ENCODE results near the gene PIK3R5.
"Not testable (repeated sequence)": the region's sequence is repeated elsewhere in the genome, so short reads cannot be mapped to it uniquely, and the experiment has no call there.

Gene PIK3R5

GRCh38 chr17:8965394-8966168 is at the start of gene PIK3R5:
Gene PIK3R5 (minus strand): TSS chr17:8965707. CDS start chr17:8911494, 54,213 bp downstream.
- DNase-seq (ENCODE audit: low read depth in 1 of 2, low spot score in 1 of 2) = peak; percentile 67 to 77

- DNase-seq (ENCODE audit: low read depth in 1 of 2, low spot score in 1 of 2) = no peak
These were observed 45.5 kb upstream of the PIK3R5 start for GRCh38 chr17:9011001-9011400.

- DNase-seq (ENCODE audit: low read depth in 1 of 2, low spot score in 1 of 2) = no peak
These were observed 44.2 kb upstream of the PIK3R5 start for GRCh38 chr17:9009737-9010136.

- no peak for DNase-seq (ENCODE audit: low read depth in 1 of 2, low spot score in 1 of 2)
These were observed 43.6 kb upstream of the PIK3R5 start for GRCh38 chr17:9009096-9009495.

GRCh38 chr17:9007052-9007714 is 41.7 kb upstream of the PIK3R5 start:
- DNase-seq (ENCODE audit: low read depth in 1 of 2, low spot score in 1 of 2) = no peak

- no peak for DNase-seq (ENCODE audit: low read depth in 1 of 2, low spot score in 1 of 2)
These were observed 40.8 kb upstream of the PIK3R5 start for GRCh38 chr17:9006175-9006767.

- DNase-seq (ENCODE audit: low read depth in 1 of 2, low spot score in 1 of 2) = no peak
These were observed 39.4 kb upstream of the PIK3R5 start for GRCh38 chr17:9004961-9005285.

- DNase-seq (ENCODE audit: low read depth in 1 of 2, low spot score in 1 of 2) = no peak
These were observed 38.8 kb upstream of the PIK3R5 start for GRCh38 chr17:9004132-9004960.

GRCh38 chr17:9003355-9004131 is 38.0 kb upstream of the PIK3R5 start:
- DNase-seq (ENCODE audit: low read depth in 1 of 2, low spot score in 1 of 2) = no peak

GRCh38 chr17:9002606-9003354 is 37.3 kb upstream of the PIK3R5 start:
- DNase-seq (ENCODE audit: low read depth in 1 of 2, low spot score in 1 of 2) = no peak

GRCh38 chr17:9002227-9002605 is 36.7 kb upstream of the PIK3R5 start:
- DNase-seq (ENCODE audit: low read depth in 1 of 2, low spot score in 1 of 2) = no peak

- DNase-seq (ENCODE audit: low read depth in 1 of 2, low spot score in 1 of 2) = no peak
These were observed 36.1 kb upstream of the PIK3R5 start for GRCh38 chr17:9001559-9001958.

GRCh38 chr17:8997994-8998628 is 32.6 kb upstream of the PIK3R5 start:
- peak; percentile 62 to 70 for DNase-seq (ENCODE audit: low read depth in 1 of 2, low spot score in 1 of 2)

GRCh38 chr17:8995711-8996110 is 30.2 kb upstream of the PIK3R5 start:
- DNase-seq (ENCODE audit: low read depth in 1 of 2, low spot score in 1 of 2) = no peak

GRCh38 chr17:8994319-8994718 is 28.8 kb upstream of the PIK3R5 start:
- peak in 1 of 2 donors; percentile 44 for DNase-seq (ENCODE audit: low read depth in 1 of 2, low spot score in 1 of 2)

- peak in 1 of 2 donors; percentile 39 for DNase-seq (ENCODE audit: low read depth in 1 of 2, low spot score in 1 of 2)
These were observed 26.2 kb upstream of the PIK3R5 start for GRCh38 chr17:8991514-8992285.

- not testable (repeated sequence) for DNase-seq (ENCODE audit: low read depth in 1 of 2, low spot score in 1 of 2)
These were observed 22.9 kb upstream of the PIK3R5 start for GRCh38 chr17:8988263-8988935.

- no peak for DNase-seq (ENCODE audit: low read depth in 1 of 2, low spot score in 1 of 2)
These were observed 20.8 kb upstream of the PIK3R5 start for GRCh38 chr17:8986295-8986694.

Measured in activated T-helper 1 cell treated with anti-CD3 and anti-CD28 coated beads, Interleukin-2, amount 50 U/mL, for 16 hours (primary cell).